ENCODE data around the gene PACRG.

DNA sequence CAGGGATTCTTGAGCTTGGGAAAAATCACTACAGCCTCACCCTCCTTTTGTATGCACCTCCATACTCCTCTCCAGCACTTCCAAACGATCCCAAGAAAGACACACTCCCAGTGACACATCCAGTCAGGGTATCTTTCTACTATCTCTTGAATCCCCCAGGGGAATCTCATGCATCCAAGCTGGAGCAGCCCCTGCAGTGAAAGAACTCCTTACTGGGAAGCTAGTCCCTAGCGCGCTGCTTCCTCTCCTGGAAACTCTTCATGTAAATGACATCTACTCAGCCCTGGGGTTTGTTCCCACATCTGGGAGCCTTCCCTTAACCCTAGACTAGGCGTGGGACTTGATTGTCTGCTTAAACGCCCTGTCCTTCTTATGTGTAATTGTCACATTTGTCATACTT is 357.7 kb downstream of the PACRG start:
- TF ChIP-seq, protein P1, sequence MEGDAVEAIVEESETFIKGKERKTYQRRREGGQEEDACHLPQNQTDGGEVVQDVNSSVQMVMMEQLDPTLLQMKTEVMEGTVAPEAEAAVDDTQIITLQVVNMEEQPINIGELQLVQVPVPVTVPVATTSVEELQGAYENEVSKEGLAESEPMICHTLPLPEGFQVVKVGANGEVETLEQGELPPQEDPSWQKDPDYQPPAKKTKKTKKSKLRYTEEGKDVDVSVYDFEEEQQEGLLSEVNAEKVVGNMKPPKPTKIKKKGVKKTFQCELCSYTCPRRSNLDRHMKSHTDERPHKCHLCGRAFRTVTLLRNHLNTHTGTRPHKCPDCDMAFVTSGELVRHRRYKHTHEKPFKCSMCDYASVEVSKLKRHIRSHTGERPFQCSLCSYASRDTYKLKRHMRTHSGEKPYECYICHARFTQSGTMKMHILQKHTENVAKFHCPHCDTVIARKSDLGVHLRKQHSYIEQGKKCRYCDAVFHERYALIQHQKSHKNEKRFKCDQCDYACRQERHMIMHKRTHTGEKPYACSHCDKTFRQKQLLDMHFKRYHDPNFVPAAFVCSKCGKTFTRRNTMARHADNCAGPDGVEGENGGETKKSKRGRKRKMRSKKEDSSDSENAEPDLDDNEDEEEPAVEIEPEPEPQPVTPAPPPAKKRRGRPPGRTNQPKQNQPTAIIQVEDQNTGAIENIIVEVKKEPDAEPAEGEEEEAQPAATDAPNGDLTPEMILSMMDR (IDR thresholded peaks at IDR 0.05): no peak
- TF ChIP-seq POLR2A (IDR thresholded peaks at IDR 0.05): no peak
